Sigmoid colon (tissue), 7 donors: ENCODE data around the gene NARS2. TPM values are rescaled to one million over a fixed set of nuclear protein-coding genes. Genes with fewer than 3 reads are reported as not detected.

ENCODE experiments used
- DNase-seq: peaks from one replicate; pipeline ENCODE4 v3.0.0-alpha.2; 2019
- H3K27ac ChIP-seq, 4 donors: fragments of 200-600 bp; sonication (generic); one replicate each; pipeline ENCODE4 v1.5.1; 2016 to 2019; ENCODE audit warnings: mild to moderate bottlenecking in 1 of 4
- H3K27me3 ChIP-seq, 3 donors: fragments of 200-600 bp; sonication (generic); one replicate each; pipeline ENCODE4 v1.5.1; 2019; ENCODE audit warnings: mild to moderate bottlenecking in 1 of 3
- H3K36me3 ChIP-seq, 4 donors: fragments of 200-600 bp; sonication (generic); one replicate each; pipeline ENCODE4 v1.5.1; 2016 to 2019
- H3K4me1 ChIP-seq, 4 donors: fragments of 200-600 bp; sonication (generic); one replicate each; pipeline ENCODE4 v1.5.1; 2017 to 2019
- H3K4me3 ChIP-seq, 4 donors: fragments of 200-600 bp; sonication (generic); one replicate each; pipeline ENCODE4 v1.5.1; 2017 to 2019; ENCODE audit warnings: mild to moderate bottlenecking in 2 of 4, moderate library complexity in 1 of 4
- H3K9me3 ChIP-seq, 4 donors: fragments of 200-600 bp in 3 of 4; sonication (generic) in 3 of 4; one replicate each; pipeline versions ENCODE4 v1.5.1 to v1.6.1; 2013 to 2019
- EP300 ChIP-seq, 4 donors: sonication (generic); formaldehyde crosslinking; IDR thresholded peaks; one replicate each; pipeline ENCODE4 v1.6.1; 2017; ENCODE audit warnings: antibody characterized with exemption in 4 of 4
- POLR2A ChIP-seq, 2 donors: fragments of 450-650 bp; IDR thresholded peaks; one replicate each; pipeline ENCODE4 v1.6.1; 2016; ENCODE audit warnings: antibody characterized with exemption in 2 of 2, mild to moderate bottlenecking in 2 of 2, moderate library complexity in 2 of 2
- POLR2AphosphoS5 ChIP-seq, 4 donors: sonication (generic); formaldehyde crosslinking; IDR thresholded peaks; one replicate each; pipeline ENCODE4 v1.6.1; 2017; ENCODE audit warnings: antibody characterized with exemption in 4 of 4
- WGBS, 2 donors: extraction: QIAGEN DNeasy Blood & Tissue Kit; methylation state at CpG; one replicate each; pipeline ENCODE4 v1.1.7; 2013; 5-methylcytosine and 5-hydroxymethylcytosine counted together
- intact Hi-C: fragments of 100-400 bp; cut with DNase I; formaldehyde crosslinking; loops from one replicate; pipeline ENCODE4 v1.15.1; 2023
- polyA plus RNA-seq, 3 donors: library from polyadenylated mRNA; stranded (reverse); fragments of 200-250 nt; gene quantifications; one replicate each; pipeline ENCODE4 v1.2.3, GENCODE V29; 2013
- total RNA-seq, 4 donors: library from RNA; depleted of rRNA; stranded (reverse); fragments of >200 nt; gene quantifications; one replicate each; pipeline ENCODE4 v1.1.0, GENCODE V29; 2016
- TF ChIP-seq, protein P1 (sequence below), 4 experiments: fragments of 450-650 bp in 3 of 4; fragments of 200-600 bp in 1 of 4; IDR thresholded peaks; one replicate each; pipeline ENCODE4 v1.5.1; 2016 to 2019; ENCODE audit warnings: antibody characterized with exemption in 4 of 4, mild to moderate bottlenecking in 3 of 4, moderate library complexity in 2 of 4
- donor health status: healthy with polysubstance abuse.
- donor health status: Bipolar disorder and iron deficiency.
- donor health status: healthy.

Gene NARS2
- total RNA-seq (10 to 100 TPM in 3 of 4 donors, 1 to 10 TPM in 1; 7.8 to 15.5 (median 13.6) TPM), polyA plus RNA-seq (10 to 100 TPM in 2 of 3 donors, 1 to 10 TPM in 1; 9.0 to 22.2 (median 13.6) TPM)

DNA sequence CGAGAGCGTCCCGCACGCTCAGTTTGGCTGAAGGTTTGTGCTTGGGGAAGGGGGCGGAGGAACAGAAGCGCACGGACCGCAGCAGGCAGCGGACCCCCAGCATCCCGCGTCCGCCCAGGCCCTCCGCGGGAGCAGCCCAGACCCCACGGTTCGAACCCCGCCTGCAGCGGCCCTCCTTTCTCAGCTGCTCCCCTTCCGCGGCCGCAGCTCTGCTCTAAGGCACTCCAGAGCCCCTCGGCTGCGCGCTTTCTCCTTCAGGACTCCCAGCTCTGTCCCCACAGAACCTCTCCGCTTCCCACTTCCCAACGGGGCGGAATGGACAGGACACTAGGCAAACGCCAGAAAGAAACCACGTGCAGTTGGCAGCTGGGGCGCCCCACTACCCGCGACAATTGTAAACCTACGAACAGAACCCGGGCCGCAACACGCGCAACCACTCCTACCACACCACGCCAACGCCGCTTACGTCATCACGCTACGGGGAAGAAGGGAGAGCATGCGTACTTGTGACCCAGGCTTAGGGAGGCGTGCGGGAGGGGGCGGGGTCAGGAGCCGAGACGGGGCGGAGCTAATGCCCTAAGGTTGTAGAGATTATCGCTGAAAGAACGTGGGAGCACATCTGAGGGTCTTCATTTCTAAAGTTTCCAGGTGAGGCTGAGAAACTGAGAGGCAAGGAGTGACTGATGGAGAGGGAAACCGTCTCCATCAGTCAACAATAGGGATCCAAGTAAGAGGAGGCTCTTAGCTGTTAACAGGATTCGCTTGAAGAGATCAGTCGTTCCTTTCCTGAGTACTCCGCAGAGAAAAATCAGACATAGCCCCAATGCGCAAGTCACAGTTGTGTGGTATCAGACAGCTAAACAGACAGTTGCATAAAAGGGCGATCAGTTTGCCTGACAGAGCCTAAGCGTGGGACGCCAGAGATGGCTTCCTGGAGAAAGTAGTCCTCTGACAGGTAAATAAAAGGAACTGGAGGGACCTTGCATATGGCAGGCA, at the start of gene NARS2:
NARS2 (minus strand) TSS at position 479 of the 996 bp plus-strand sequence; CDS start at position 103, 376 bp downstream.
- Histone ChIP-seq H3K27ac (peak within 1 kb of the TSS; percentile 85 to 91 (median 89)), H3K27me3 (no peaks in the 10 kb centered on the region), H3K4me1 (peaks cover 0 to 20% (median 15%) of the 10 kb centered on the region in 4 donors), H3K36me3 (peaks cover 0 to 16% (median 6%) of the 10 kb centered on the region in 4 donors), H3K9me3 (no peaks in the 10 kb centered on the region), H3K4me3 (peak within 1 kb of the TSS; percentile 62 to 91 (median 82))
- intact Hi-C loops: loop anchor here (5.0 to 10.0 kb wide), 2 partner anchors 157 to 580 kb away; partner anchors contain the start of genes GAB2 and INTS4
- TF ChIP-seq EP300 (IDR thresholded peaks at IDR 0.05) (no peak), POLR2A (IDR thresholded peaks at IDR 0.05) (peak; percentile 56 to 78), POLR2AphosphoS5 (IDR thresholded peaks at IDR 0.05) (peak; percentile 88 to 97 (median 91))
- TF ChIP-seq, protein P1, sequence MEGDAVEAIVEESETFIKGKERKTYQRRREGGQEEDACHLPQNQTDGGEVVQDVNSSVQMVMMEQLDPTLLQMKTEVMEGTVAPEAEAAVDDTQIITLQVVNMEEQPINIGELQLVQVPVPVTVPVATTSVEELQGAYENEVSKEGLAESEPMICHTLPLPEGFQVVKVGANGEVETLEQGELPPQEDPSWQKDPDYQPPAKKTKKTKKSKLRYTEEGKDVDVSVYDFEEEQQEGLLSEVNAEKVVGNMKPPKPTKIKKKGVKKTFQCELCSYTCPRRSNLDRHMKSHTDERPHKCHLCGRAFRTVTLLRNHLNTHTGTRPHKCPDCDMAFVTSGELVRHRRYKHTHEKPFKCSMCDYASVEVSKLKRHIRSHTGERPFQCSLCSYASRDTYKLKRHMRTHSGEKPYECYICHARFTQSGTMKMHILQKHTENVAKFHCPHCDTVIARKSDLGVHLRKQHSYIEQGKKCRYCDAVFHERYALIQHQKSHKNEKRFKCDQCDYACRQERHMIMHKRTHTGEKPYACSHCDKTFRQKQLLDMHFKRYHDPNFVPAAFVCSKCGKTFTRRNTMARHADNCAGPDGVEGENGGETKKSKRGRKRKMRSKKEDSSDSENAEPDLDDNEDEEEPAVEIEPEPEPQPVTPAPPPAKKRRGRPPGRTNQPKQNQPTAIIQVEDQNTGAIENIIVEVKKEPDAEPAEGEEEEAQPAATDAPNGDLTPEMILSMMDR (IDR thresholded peaks at IDR 0.05): no peak
- peak; percentile 99 for DNase-seq
- 0% methylated on average over 60 of the region's 60 CpGs for WGBS, 2 donors

- intact Hi-C loops: no loop called here
- Histone ChIP-seq H3K4me1 (no peaks in the 10 kb centered on the region), H3K27ac (no peak overlapping the region), H3K9me3 (peaks cover 0 to 11% (median 0%) of the 10 kb centered on the region in 4 donors), H3K36me3 (no peaks in the 10 kb centered on the region), H3K27me3 (no peaks in the 10 kb centered on the region), H3K4me3 (no peak overlapping the region)
- no peak for TF ChIP-seq EP300 (IDR thresholded peaks at IDR 0.05)
- no peak for TF ChIP-seq POLR2AphosphoS5 (IDR thresholded peaks at IDR 0.05)
- no peak for TF ChIP-seq POLR2A (IDR thresholded peaks at IDR 0.05)
- TF ChIP-seq, protein P1 (IDR thresholded peaks at IDR 0.05): no peak
- 69 to 78% methylated on average over 5 of the region's 5 CpGs for WGBS, 2 donors
- no peak for DNase-seq
These were observed 48.0 kb upstream of the NARS2 start for GRCh38 chr11:78622666-78623065.

DNA sequence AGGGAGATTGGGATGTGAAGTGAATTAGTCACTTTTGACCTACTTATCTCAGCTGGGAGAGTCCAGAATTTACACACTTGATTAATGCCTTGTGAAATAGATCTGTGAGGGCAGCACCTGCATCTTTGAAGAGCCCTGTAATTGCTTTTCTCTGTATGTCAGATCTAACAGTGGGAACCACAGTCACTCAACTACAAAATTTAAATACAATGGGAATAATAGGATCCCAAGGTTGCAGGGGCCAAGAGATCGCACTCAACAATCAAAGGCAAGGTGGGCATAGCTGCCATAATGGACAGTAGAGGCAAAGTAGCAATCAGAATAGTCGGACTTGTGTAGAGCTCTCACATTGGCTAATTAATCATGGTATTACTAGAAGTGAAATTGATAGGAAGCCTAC, 45.5 kb upstream of the NARS2 start:
- Histone ChIP-seq H3K4me1 (no peaks in the 10 kb centered on the region), H3K36me3 (no peaks in the 10 kb centered on the region), H3K27me3 (no peaks in the 10 kb centered on the region), H3K4me3 (no peak overlapping the region), H3K27ac (no peak overlapping the region), H3K9me3 (peaks cover 0 to 11% (median 0%) of the 10 kb centered on the region in 4 donors)
- no peak for DNase-seq
- 64 to 89% methylated on average over 2 of the region's 2 CpGs for WGBS, 2 donors
- TF ChIP-seq POLR2A (IDR thresholded peaks at IDR 0.05): no peak
- TF ChIP-seq EP300 (IDR thresholded peaks at IDR 0.05): no peak
- TF ChIP-seq, protein P1 (IDR thresholded peaks at IDR 0.05): no peak
- intact Hi-C loops: no loop called here

DNA sequence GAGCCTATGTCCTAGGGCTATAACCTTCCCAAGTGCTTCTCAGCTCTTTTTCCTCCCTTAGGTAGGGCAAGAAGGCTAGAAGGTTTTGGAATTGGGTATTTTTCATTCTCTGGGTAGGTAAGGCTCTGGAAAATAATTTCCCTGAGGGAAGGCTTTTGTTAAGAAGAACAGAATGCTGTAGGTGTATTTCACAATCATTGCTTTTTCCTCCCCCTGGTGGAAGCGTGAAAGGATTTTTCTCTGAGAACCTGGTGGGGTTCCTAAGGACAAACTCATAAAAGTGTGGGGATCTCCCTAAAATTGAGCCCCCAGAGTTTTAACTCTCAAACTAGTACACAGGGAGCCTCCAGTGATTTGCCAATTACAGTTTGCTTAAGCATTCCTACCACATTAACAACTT, 41.1 kb upstream of the NARS2 start:
- Histone ChIP-seq H3K4me1 (no peaks in the 10 kb centered on the region), H3K27ac (no peak overlapping the region), H3K36me3 (no peaks in the 10 kb centered on the region), H3K4me3 (no peak overlapping the region), H3K9me3 (peaks cover 0 to 11% (median 1%) of the 10 kb centered on the region in 4 donors), H3K27me3 (no peaks in the 10 kb centered on the region)
- intact Hi-C loops: no loop called here
- WGBS, 2 donors: 88 to 96% methylated on average over 1 of the region's 1 CpG
- DNase-seq: no peak
- TF ChIP-seq, protein P1 (IDR thresholded peaks at IDR 0.05): no peak
- no peak for TF ChIP-seq POLR2AphosphoS5 (IDR thresholded peaks at IDR 0.05)
- no peak for TF ChIP-seq EP300 (IDR thresholded peaks at IDR 0.05)
- no peak for TF ChIP-seq POLR2A (IDR thresholded peaks at IDR 0.05)
